Activated T-helper 1 cell treated with anti-CD3 and anti-CD28 coated beads, Interleukin-2, amount 50 U/mL, for 16 hours (primary cell): ENCODE data around the gene AP3D1.
A peak's percentile ranks its signal among the peaks of the same experiment; 100 is the strongest.

ENCODE experiments used
- DNase-seq, 2 donors: peaks; one replicate each; pipeline ENCODE4 v3.0.0-alpha.2; 2020; ENCODE audit warnings: low read depth in 1 of 2, low spot score in 1 of 2

AP3D1 gene

DNA sequence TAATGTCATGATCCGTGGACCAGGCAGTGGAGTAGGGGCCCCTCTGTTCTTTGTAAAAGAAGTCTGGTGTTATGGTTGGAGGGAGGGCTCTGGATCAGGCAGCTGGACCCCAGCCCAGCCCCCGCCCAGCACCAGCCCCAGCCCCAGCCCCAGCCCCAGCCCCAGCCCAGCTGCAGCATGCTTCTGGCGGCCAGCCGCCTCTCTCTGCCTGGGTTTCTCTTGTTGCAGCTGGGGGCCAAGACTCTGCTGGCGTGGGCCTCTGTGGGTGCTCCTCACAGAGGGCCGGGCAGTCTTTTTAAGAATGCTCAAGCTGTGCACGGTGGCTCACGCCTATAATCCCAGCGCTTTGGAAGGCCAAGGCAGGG lies 30.2 kb upstream of the AP3D1 start:
- DNase-seq, result no peak

DNA sequence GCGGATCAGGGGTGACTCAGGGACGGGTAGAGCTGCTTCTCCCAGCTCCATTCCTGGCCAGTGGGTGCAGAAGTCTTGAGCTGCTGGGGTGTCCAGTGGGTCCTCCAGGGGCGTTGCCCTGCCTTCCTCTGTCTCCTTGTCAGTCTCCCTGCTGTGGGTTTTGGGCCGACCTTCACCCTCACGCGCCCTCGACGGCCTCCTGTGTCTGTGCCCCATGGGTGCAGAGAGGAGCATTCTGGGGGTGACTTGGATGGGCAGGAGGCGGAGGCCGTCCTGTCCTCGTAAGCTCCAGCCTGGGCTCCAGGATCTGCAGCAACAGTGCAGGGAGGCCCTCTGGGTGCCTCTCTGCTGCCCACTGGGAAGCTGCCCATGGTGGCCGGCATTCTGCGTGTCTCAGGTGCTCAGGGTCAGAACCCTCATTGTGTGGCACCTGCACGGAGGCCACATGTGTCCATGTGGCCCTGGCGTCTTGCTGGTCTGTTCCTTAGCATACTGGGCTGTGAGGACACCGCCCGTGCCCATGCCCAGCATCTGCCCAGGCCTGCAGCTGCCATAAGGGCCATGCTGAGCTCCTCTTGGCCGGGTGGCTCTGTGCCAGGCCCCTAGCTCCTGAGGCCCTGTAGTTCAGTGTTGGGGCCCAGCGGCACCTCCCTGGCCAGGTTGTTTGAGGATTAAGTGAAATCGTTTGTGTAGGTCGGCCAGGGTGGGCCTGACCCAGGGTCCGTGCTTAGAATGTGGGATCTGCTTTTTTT lies 29.7 kb upstream of the AP3D1 start:
- DNase-seq, result no peak

DNA sequence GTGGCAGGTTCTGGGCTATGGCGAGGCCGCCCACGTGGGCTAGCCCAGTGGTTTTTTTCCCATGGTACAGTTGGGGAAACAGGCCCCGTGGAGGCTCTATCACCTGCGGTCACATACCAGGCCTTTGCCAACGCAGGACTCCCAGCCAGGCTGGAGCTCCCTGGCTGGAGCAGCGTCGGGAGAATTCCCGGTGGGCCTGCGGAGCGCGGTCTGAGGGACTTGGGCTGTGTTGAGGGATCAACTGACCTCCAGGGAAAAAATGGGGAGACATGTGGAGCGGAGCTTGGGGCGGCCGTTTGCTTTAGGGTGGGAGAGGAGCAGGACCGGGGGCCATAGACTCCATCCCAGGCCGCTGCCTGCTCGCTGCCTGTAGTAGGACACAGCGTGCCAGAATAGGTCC lies 28.7 kb upstream of the AP3D1 start:
- DNase-seq, result no peak

DNA sequence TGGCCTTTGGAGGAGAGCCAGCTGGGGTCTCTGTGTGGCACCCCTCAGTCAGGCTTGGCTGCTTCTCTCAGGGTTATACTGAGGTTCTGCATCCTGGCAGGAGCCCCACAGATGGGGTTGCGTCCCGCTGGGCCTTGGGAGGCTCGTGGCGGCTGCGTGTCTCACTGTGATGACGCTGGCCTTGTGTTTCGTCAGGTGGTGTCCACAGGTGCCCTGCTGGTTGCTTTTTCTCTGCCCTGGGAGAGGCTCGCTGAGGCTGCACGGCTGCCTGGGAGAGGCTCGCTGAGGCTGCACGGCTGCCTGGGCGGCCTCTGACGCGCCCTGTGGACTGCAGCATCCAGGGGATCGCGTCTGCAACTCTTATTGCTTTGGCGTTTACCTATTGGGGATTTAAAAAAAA lies 27.7 kb upstream of the AP3D1 start:
- no peak for DNase-seq

DNA sequence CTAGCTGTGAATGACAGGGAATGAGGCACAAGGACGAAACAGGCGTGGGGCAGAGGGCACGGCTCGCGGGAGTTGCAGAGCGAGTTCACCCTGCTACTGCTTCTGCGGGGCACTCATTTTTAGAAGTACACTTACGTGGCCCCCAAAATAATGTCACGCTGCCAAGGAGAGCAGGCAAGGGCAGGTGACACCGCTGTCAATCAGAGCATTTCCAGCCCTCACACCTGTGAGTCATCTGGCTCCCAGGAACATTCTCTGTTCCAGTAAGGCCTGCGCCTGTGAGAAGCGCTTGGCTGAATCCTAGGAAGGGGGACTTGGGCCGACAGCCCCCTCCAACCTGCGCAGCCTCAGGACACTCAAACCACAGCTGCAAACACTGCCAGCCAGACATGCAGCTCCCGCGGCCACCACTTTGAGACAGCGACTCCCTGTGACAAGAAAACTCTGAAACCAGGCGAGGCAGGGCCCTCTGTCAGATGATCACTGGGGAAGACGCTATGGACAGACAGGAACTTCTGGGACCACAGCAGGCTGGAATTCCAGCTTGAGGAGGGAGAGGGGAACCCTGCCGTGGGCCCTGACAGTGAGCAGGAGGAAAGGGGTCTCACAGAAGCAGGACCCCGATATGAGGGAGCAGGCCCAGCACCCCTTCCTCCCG lies 25.1 kb upstream of the AP3D1 start:
- DNase-seq, result no peak

DNA sequence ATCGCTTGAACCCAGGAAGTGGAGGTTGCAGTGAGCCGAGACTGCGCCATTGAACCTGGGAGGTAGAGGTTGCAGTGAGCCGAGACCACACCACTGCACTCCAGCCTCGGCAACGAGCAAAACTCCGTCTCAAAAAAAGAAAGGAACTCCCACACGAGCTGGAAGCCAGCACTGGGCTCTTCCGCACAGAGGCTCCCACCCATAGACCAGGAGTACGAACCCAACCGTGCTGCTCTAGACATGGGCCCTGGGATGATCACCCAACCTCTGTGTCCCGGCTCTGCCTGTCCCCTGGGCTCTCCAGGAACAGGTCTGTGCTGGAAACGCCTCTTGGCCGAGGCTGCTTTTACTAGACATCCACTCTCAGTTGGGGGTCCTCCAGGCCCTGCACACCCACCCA lies 24.4 kb upstream of the AP3D1 start:
- DNase-seq, result no peak

DNA sequence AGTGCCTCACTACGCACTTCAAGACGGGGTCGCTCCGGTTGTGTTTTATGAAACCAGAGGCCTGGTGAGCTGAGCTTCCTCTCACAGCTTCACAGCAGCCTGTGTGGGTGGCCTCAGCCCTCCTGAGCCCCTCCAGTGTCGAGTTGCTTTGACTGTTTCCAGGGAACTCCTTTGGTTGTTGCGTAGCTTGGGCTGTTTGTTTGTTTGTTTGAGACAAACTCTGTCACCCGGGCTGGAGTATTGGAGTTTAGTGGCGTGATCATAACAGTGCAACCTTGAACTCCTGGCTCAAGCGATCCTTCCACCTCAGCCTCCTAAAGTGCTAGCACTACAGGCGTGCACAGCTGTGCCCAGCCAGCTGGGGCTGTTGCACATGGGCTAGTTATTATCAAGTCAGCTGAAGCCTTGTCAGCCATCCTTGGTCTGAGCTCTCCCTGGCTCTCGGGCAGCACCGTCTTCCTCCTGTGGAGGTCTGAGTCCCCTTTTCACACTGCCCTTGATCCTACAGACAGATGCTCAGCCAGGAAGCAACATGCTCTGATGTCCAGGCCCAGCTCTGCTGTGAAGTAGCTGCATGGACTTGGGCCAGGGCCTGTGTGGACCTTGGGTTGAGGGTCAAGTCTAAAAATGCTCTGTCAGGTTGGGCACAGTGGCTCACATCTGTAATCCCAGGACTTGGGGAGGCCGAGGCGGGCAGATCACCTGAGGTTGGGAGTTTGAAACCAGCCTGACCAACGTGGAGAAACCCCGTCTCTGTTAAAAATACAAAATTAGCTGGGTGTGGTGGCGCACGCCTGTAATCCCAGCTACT lies 22.6 kb upstream of the AP3D1 start:
- no peak for DNase-seq

DNA sequence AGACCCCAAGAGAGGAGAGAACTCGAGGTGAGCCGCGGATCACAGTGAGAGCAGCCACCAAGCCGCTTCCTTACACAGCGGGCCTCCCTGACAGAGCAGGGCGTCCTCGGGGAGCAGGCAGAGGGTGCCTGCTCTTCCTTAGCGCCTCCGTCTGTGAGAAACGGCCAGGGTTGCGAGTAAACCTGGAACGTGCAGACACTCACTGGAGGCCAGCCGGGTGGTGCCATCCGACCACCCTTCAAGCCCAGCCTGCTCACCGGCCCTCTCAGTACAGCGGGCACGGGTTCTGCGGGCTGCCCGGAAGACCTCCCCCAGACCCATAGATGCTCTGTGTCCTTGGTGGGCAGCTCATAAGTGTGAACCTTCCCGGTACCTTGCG lies 22.0 kb upstream of the AP3D1 start:
- DNase-seq, result no peak

DNA sequence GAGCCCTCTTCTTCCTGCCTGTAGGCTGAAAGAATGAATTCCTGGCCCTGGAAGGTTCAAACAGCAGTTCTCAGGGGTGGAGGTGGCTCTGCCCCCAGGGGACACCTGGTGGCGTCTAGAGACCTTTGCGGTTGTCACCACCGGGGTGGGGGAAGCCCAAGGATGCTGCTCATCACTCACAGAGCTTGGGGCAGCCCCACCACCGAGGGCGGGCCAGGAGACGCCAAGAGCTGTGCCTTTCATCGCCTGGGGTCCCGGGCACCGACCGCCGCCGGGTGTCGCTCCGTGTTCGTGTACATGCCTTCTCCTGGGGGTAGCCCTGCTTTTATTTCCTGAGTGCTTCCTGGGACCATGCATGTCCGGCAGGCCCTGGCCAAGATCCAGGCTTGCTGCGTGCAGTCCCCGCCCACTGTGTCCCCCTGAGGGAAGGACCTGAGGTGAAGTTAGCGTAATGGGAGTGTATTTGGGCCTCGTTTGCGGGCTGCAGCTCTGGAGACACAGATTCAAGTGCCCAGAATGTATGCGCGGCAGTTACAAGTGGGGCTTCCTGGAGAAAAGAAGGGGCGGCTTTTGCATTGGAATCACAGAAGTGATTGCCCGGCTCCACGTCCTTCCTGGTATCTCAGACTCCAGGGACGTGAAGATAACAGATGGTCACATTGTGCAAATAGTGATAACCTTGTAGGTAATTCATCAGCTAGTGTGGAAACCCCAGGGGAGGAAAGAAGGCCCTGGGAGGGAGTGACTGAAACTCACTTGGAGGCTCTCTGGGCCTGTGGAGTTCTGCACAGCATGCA lies 20.2 kb upstream of the AP3D1 start:
- peak; percentile 41 to 69 for DNase-seq

DNA sequence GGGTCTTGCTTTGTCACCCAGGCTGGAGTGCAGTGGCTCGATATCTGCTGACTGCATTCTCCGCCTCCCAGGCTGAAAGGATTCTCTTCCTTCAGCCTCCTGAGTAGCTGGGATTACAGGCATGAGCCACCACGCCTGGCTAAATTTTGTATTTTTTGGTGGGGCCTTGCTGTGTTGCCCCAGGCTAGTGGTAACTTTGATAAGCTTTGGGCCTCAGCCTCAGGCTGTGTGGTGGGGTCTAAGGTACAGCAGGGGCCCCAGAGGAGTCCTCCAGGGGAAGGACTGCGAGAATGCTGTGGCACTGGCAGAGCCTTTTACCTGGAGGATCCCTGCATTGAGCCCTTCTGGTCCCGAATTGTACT lies 19.6 kb upstream of the AP3D1 start:
- DNase-seq, result no peak

DNA sequence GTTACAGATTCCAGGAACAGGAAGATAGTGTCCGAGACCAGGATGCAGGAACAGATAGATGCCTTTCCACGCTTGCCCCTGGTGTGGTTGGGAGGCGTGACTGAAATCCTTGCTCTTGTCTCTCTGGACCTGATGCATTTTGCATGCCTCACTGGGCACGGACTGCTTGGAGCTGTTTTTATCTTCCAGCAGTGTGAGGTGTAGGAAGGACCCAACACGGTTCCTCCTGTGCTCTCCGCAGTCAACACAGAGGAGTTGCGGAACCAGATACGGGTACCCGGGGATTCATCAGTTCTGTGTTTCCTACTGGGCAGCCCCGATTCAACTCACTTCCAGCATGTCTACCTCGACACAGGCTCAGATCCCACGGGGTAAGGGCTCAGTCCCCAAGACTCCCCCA lies 18.9 kb upstream of the AP3D1 start:
- no peak for DNase-seq

DNA sequence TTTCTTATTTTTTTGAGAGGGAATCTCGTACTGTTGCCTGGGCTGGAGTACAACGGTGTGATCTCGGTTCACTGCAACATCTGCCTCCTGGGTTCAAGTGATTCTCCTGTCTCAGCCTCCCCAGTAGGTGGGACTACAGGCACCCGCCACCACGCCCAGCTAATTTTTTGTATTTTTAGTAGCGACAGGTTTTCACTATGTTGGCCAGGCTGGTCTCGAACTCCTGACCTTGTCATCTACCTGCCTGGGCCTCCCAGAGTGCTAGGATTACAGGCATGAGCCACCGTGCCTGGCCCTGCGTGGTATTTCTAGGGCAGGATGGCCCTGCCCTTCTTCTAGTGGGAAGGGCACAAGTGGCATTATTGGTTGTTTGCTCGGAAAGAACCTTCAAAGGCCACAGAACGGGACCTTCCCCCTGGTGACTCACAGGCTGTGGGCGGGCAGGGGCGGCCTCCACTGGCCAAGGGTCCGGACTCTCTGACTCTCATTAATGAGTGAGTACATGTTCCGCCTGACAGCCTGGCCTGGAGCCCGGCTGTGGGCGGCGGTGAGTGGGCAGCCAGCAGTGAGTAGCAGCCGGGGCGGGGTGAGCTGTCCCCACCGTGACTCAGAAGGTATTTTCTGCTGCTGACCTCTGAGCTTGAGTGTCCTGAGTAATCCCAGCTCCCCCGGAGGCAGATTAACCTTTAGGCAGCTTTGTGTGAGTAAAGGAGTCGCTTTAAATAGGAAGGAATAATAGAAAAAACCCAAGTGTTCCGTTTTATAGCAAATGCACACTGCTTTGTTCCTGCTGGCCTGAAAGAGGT lies 17.5 kb upstream of the AP3D1 start:
- peak in 1 of 2 donors; percentile 46 for DNase-seq

DNA sequence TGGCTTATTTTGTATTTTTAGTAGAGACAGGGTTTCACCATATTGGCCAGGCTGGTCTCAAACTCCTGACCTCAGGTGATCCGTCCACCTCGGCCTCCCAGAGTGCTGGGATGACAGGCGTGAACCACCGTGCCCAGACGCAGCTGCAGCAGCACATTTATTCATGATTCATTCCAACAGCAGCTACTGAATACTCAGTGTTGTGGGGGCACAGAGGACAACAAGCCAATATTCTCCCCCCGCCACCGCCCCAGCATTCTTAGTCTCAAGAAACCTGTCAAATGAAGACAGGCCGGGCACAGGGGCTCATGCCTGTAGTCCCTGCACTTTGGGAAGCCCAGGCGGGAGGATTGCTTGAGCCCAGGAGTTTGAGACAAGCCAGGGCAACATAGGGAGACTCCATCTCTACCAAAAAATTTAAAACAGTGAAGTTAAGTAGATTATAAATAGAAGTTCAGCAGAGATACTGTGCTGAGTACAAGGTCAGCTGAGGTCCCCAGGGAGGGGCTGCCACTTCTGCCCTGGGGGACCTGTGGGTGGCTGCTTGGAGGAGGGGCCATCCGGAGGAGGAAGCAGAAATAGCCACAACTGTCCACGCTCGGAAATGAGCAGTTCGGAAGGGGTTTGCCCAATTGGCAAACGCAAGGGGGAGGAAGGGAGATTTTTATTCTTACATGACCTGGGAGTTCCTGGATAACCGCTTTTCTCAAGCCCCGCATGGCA lies 16.7 kb upstream of the AP3D1 start:
- no peak for DNase-seq

DNA sequence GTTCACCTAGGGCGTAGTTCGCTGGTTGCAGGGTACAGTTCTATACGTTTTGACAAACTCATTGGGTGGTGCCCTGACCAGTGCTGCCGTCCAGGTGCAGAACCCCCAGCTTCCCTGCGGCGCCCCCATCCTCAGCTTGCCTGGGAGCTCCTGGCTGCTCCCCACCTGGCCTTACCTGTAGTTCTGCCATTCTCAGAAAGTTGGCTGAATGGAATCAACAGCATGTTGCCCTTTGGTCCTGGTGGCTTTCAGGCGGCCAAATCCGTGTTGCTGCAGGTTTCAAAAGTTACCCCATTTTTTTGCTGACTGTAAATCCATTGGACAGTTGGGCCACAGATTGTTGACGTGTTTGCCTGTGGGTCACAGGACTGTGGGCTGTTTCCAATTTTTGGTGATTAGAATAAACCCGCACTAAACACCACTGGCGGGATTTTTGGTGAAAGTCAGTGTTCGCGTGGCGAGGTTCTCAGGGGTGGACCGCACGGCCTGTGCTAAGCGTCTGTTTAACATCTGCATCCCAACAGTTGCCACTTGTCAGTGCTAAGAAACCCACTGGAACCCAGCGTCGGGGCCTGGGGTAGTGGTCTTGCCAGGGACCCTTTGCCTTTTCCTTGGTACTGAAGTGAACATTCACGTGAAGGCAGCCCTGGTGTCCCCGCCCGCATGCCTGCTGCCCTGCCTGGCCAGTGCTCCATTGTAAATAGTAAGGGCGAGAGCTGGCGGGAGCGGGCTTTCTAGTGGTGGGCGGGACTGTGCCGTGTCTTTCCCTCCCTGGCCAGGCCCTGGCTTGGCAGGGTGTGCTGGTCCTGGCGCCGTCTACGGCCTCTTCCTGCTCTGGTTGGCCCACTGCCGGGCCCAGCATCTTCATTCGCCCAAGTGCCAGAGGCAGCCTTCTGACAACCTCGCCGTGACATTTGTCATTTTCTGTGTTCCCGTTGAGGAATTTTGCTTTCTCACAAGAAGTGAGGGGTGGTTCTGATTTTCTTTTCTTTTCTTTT lies 15.7 kb upstream of the AP3D1 start:
- DNase-seq, result no peak

DNA sequence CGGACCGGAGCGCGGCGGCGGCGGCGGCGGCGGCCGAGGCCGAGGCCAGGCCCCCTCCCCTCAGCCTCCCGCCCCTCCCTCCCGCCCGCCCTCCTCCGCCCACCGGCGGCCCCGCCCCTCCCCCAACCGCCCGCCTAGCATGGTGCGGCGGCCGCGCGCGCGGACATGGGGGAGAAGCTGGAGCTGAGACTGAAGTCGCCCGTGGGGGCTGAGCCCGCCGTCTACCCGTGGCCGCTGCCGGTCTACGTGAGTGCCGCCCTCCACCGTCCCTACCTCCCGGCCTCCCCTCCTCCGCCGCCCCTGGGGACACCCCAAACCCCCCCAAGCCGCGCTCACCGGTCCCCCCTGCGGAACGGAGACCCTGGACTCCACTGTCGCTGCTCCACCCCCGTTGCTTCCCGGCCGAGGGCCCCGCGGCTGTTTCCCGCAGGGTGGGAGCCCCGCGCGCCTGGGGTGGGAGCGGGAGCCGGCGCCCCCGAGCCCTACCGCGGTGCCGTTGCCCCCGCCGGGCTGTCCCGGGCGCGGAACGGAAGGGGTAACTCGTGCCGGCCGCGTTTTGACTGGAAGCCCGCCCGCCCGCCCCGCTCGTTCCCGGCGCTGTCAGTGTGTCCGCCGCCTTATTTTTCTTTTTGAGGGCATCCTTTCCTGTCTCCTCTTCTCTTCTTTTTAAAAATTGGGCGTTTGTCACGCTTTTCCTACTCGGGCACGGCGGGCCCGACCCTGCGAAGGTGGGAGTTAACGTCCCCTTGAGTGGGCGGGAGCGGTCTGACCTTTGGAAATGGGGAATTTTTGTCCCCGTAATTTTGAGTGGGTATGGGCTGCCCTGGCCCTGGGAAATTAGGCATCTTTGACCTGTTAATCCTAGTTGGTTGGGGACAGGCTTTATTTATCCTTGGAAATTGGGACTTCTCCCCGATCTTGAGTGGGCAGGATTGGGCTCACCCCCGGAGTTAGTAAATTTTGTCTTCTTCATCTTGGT lies 12.9 kb upstream of the AP3D1 start:
- DNase-seq, result peak in 1 of 2 donors; percentile 25

DNA sequence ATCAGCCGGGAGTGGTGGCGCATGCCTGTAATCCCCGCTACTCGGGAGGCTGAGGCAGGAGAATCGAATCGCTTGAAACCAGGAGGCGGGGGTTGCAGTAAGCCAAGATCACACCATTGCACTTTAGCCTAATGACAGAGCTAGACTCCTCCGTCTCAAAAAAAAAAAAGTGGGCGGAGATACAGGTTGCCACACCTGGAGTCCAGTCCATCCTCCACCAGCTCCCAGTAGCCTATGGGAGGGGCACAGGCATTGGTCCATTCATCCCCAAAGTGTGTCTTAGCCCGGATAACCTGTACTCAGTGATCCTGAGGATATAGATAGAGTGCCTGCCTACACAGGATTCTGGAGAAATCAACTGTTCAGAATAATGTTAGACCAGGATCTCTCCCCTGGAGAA lies 9.0 kb upstream of the AP3D1 start:
- no peak for DNase-seq

DNA sequence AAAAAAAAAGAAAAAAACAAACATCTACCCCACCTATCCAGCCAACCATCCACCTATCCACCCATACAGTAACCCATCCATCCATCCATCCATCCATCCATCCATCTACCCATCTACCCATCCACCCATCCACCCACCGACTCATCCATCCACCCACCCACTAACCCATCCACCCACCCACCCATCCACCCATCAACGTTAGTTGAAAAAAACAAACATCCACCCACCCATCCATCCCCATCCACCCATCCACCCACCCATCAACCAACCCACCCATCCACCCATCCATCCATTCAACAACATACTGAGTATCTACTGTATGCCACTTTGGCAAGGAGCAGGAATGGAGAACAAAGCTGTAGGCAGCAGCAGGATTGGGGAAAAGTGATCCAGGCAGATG lies 6.1 kb upstream of the AP3D1 start:
- no peak for DNase-seq
